OCI-LY1 (cell line): ENCODE data around the gene POLG.

Source experiments
- H2AFZ ChIP-seq: fragments of 200-600 bp; sonication (generic), shearing (Covaris generic); 2 replicates; pipeline ENCODE4 v1.6.0; 2014; ENCODE audit warnings: antibody characterized with exemption, mild to moderate bottlenecking, low read length
- H3F3A ChIP-seq: fragments of 200-600 bp; sonication (generic), shearing (Covaris generic); 2 replicates; pipeline ENCODE4 v1.6.0; 2014; ENCODE audit warnings: mild to moderate bottlenecking, antibody characterized with exemption, low read length, moderate library complexity; ENCODE audit not compliant: insufficient read depth
- H3K27ac ChIP-seq: fragments of 200-600 bp; sonication (generic); 2 replicates; pipeline ENCODE4 v1.5.1; 2014; ENCODE audit warnings: low read length, mixed run types, mild to moderate bottlenecking, low read depth; ENCODE audit not compliant: poor library complexity, severe bottlenecking
- H3K27me3 ChIP-seq: fragments of 200-600 bp; sonication (generic); 2 replicates; pipeline ENCODE4 v1.6.0; 2014; ENCODE audit warnings: antibody characterized with exemption, mild to moderate bottlenecking, low read length, moderate library complexity; ENCODE audit not compliant: insufficient read depth
- H3K36me3 ChIP-seq: fragments of 200-600 bp; sonication (generic); 2 replicates; pipeline ENCODE4 v1.6.1; 2014; ENCODE audit warnings: mild to moderate bottlenecking, antibody characterized with exemption, low read length, moderate library complexity, mixed read lengths; ENCODE audit not compliant: insufficient read depth
- H3K4me1 ChIP-seq: fragments of 200-600 bp; sonication (generic); 2 replicates; pipeline ENCODE4 v1.5.1; 2014; ENCODE audit warnings: mild to moderate bottlenecking, low read length, moderate library complexity; ENCODE audit not compliant: insufficient read depth, severe bottlenecking
- H3K4me2 ChIP-seq: fragments of 200-600 bp; sonication (generic), shearing (Covaris generic); 2 replicates; pipeline ENCODE4 v1.6.1; 2014; ENCODE audit warnings: low read length
- H3K4me3 ChIP-seq: fragments of 200-600 bp; sonication (generic); 2 replicates; pipeline ENCODE4 v1.5.1; 2014; ENCODE audit warnings: low read length, low read depth, mild to moderate bottlenecking, mixed read lengths; ENCODE audit not compliant: poor library complexity, severe bottlenecking
- H3K79me2 ChIP-seq: fragments of 200-600 bp; shearing (Covaris generic); 2 replicates; pipeline ENCODE4 v1.6.1; 2016; ENCODE audit warnings: mixed run types, low read length, mixed read lengths; ENCODE audit not compliant: insufficient read depth
- H3K9ac ChIP-seq: fragments of 200-600 bp; sonication (generic), shearing (Covaris generic); 2 replicates; pipeline ENCODE4 v1.6.1; 2014; ENCODE audit warnings: mild to moderate bottlenecking, low read length, mixed read lengths
- H3K9me2 ChIP-seq: fragments of 200-600 bp; sonication (generic), shearing (Covaris generic); 2 replicates; pipeline ENCODE4 v1.6.1; 2014; ENCODE audit warnings: low read depth, mild to moderate bottlenecking, low read length, mixed read lengths
- H3K9me3 ChIP-seq: fragments of 200-600 bp; shearing (Covaris generic); 2 replicates; pipeline ENCODE4 v1.6.1; 2014; ENCODE audit warnings: low read length, mixed read lengths
- H4K20me1 ChIP-seq: fragments of 200-600 bp; sonication (generic), shearing (Covaris generic); 2 replicates; pipeline ENCODE4 v1.6.0; 2016; ENCODE audit warnings: mild to moderate bottlenecking, low read length; ENCODE audit not compliant: insufficient read depth
- CTCF ChIP-seq: fragments of 200-600 bp; sonication (generic), shearing (Covaris generic); IDR thresholded peaks from 2 replicates; pipeline ENCODE4 v1.5.1; 2017; ENCODE audit warnings: mild to moderate bottlenecking, antibody characterized with exemption, low read length, moderate library complexity, mixed read lengths
- EZH2 ChIP-seq: fragments of 200-600 bp; sonication (generic), shearing (Covaris generic); IDR thresholded peaks from 2 replicates; pipeline ENCODE4 v1.8.0; 2017; ENCODE audit warnings: borderline replicate concordance, mixed run types, mild to moderate bottlenecking, antibody characterized with exemption, low read length, moderate library complexity, mixed read lengths

The POLG gene

DNA sequence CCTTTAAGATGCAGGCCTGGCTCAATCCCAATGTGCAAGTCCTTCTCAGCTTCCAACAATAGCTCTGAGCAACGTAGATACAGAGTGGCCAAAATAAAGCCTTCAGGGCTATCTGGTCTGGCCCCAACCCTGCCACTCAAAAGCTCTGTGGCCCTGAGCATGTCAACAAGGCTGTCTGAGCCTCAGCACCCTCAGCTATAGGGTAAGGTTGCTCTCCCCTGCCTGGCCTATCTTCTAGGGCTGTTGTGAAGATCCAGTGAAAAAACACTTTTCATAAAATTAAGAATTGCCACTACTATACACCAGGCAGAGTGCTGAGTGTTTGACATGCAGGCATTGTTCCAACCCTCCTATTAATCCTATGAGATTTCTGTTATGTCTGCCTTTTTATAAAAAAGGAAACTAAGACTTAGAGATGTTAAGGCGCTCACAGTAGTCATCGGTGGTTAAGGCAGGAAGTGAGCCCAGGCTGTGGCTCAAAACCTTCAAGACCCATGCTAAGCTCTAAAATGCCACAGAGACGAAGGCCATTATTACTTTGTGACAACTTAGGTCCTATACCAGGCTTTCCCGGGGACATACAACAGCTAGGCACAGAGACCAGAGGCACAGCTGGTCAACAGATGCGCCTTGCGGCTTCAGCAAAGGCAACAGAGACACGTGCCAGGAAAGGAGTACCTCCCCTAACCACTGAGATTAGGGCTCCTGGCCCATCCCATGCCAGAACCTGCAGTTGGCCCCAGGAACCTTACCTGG is 5.1 kb downstream of the POLG start:
- no peaks in the 10 kb centered on the region; the same call in 1 of the 2 replicates for H4K20me1 ChIP-seq
- no peak overlapping the region for H3K4me3 ChIP-seq

GRCh38 chr15:89328398-89329254 is 6.0 kb downstream of the POLG start:
- no peaks in the 10 kb centered on the region for H3F3A ChIP-seq
- H3K4me1 ChIP-seq, result peaks cover 37% of the 10 kb centered on the region
- peaks cover 93% of the 10 kb centered on the region for H3K36me3 ChIP-seq
- H3K9me3 ChIP-seq, result no peaks in the 10 kb centered on the region
- peaks cover 12% of the 10 kb centered on the region for H3K79me2 ChIP-seq
- H3K9ac ChIP-seq, result no peak overlapping the region
- no peak overlapping the region for H3K4me3 ChIP-seq
- H3K9me2 ChIP-seq, result no peaks in the 10 kb centered on the region
- no peak overlapping the region for H2AFZ ChIP-seq
- H3K27me3 ChIP-seq, result no peaks in the 10 kb centered on the region
- no peak for TF ChIP-seq CTCF
- TF ChIP-seq EZH2, result no peak
- no peaks in the 10 kb centered on the region; the same call in 1 of the 2 replicates for H4K20me1 ChIP-seq
- no peak overlapping the region for H3K4me2 ChIP-seq
- H3K27ac ChIP-seq, result no peak overlapping the region

More for the DNA sequence above, 5.1 kb downstream of the POLG start:
- H3K4me2 ChIP-seq, result no peak overlapping the region
- no peaks in the 10 kb centered on the region for H3K27me3 ChIP-seq
- TF ChIP-seq EZH2 (no peak), CTCF (no peak)
- no peaks in the 10 kb centered on the region for H3K9me2 ChIP-seq
- no peaks in the 10 kb centered on the region for H3F3A ChIP-seq
- no peak overlapping the region for H2AFZ ChIP-seq
- H3K27ac ChIP-seq, result no peak overlapping the region
- H3K4me1 ChIP-seq, result peaks cover 40% of the 10 kb centered on the region
- no peaks in the 10 kb centered on the region for H3K9me3 ChIP-seq
- no peak overlapping the region for H3K9ac ChIP-seq
- H3K36me3 ChIP-seq, result peaks cover 84% of the 10 kb centered on the region
- H3K79me2 ChIP-seq, result peaks cover 16% of the 10 kb centered on the region

- H4K20me1 ChIP-seq, result no peaks in the 10 kb centered on the region; the same call in 1 of the 2 replicates
- no peaks in the 10 kb centered on the region for H3K9me3 ChIP-seq
- H3K9me2 ChIP-seq, result no peaks in the 10 kb centered on the region
- H3F3A ChIP-seq, result no peaks in the 10 kb centered on the region
- no peak overlapping the region for H3K4me2 ChIP-seq
- no peak overlapping the region for H3K27ac ChIP-seq
- H3K4me1 ChIP-seq, result peaks cover 22% of the 10 kb centered on the region
- H3K79me2 ChIP-seq, result peaks cover 9% of the 10 kb centered on the region
- no peak overlapping the region for H3K4me3 ChIP-seq
- no peak overlapping the region for H3K9ac ChIP-seq
- no peak overlapping the region for H2AFZ ChIP-seq
- no peaks in the 10 kb centered on the region for H3K27me3 ChIP-seq
- no peak for TF ChIP-seq EZH2
- TF ChIP-seq CTCF, result no peak
- peaks cover 99% of the 10 kb centered on the region for H3K36me3 ChIP-seq
Measured at GRCh38 chr15:89327113-89327512, 7.5 kb downstream of the POLG start.
